ENCODE data around the gene HFE. TPM values are rescaled to one million over a fixed set of nuclear protein-coding genes. Genes with fewer than 3 reads are reported as not detected.
"Not testable (repeated sequence)": the region's sequence is repeated elsewhere in the genome, so short reads cannot be mapped to it uniquely, and the experiment has no call there.

HFE gene
- total and polyA plus RNA-seq, 8 donors: 3.1 to 10.2 (median 3.6) TPM

DNA sequence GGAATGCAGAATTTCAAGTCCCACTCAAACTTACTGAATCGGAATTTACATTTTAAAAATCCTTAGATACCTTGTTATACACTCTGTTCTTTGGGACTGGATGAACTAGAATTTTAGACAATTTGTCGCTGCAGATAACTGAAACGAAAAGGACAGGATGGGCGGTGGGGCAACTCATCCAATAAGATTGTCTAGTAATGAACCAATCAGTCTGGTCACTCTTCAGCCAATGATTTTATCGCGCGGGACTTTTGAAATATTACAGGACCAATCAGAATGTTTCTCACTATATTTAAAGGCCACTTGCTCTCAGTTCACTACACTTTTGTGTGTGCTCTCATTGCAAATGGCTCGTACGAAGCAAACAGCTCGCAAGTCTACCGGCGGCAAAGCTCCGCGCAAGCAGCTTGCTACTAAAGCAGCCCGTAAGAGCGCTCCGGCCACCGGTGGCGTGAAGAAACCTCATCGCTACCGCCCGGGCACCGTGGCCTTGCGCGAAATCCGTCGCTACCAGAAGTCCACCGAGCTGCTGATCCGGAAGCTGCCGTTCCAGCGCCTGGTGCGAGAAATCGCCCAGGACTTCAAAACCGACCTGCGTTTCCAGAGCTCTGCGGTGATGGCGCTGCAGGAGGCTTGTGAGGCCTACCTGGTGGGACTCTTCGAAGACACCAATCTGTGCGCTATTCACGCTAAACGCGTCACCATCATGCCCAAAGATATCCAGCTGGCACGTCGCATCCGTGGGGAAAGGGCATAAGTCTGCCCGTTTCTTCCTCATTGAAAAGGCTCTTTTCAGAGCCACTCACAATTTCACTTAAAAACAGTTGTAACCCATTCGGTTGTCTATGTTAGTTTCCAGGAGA lies 41.9 kb upstream of the HFE start:
- Histone ChIP-seq H3K4me1 (peaks cover 0 to 9% (median 5%) of the 10 kb centered on the region in 3 donors), H3K9me3 (no peaks in the 10 kb centered on the region), H3K4me3 (peak overlapping the region; percentile 10 to 52 (median 26)), H3K36me3 (no peaks in the 10 kb centered on the region), H3K27ac (peak overlapping the region; percentile 89 to 98 (median 94)), H3K27me3 (no peaks in the 10 kb centered on the region)
- DNase-seq (peak in 5 of 6 donors; percentile 48 to 87 (median 76)), FAIRE-seq (peak; percentile 68), ATAC-seq (peak; percentile 76 to 87 (median 80))
- 4 to 5% methylated on average over 47 of the region's 47 CpGs for WGBS, 2 donors
- TF ChIP-seq, protein P1, sequence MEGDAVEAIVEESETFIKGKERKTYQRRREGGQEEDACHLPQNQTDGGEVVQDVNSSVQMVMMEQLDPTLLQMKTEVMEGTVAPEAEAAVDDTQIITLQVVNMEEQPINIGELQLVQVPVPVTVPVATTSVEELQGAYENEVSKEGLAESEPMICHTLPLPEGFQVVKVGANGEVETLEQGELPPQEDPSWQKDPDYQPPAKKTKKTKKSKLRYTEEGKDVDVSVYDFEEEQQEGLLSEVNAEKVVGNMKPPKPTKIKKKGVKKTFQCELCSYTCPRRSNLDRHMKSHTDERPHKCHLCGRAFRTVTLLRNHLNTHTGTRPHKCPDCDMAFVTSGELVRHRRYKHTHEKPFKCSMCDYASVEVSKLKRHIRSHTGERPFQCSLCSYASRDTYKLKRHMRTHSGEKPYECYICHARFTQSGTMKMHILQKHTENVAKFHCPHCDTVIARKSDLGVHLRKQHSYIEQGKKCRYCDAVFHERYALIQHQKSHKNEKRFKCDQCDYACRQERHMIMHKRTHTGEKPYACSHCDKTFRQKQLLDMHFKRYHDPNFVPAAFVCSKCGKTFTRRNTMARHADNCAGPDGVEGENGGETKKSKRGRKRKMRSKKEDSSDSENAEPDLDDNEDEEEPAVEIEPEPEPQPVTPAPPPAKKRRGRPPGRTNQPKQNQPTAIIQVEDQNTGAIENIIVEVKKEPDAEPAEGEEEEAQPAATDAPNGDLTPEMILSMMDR (IDR thresholded peaks at IDR 0.05): no peak
- intact Hi-C loops (cut with DNase I): no loop called here

DNA sequence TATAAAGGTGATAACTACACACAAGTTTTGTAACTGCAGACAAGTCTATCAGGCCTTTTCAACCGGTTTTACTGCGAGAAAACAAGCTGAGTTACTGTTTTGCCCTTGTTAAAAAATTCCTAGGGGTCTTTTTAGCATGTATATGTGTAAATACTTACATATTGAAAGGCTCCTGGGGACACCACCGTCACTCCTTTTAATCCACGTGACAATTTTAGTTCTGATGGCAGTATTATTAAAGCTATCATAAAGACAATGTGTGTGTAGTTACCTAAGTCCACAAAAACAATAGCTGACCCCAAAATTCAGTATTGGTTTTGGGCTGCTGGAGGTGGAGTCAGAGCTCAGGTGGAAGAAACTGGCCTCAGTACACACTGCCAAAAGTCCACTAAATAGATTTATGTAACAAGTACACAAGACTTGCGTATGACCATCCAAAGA lies 41.3 kb upstream of the HFE start:
- TF ChIP-seq, protein P1 (IDR thresholded peaks at IDR 0.05): no peak
- ATAC-seq (no peak), FAIRE-seq (no peak), DNase-seq (no peak)
- peak overlapping the region in 1 of 4 donors; percentile 52 for H3K4me3 ChIP-seq
- H3K36me3 ChIP-seq: no peaks in the 10 kb centered on the region
- H3K4me1 ChIP-seq: peaks cover 0 to 9% (median 5%) of the 10 kb centered on the region in 3 donors
- intact Hi-C loops (cut with DNase I): no loop called here
- H3K9me3 ChIP-seq: no peaks in the 10 kb centered on the region
- H3K27me3 ChIP-seq: no peaks in the 10 kb centered on the region
- peak overlapping the region in 1 of 4 donors; percentile 93 for H3K27ac ChIP-seq
- WGBS, 2 donors: 48% methylated on average over 5 of the region's 5 CpGs

DNA sequence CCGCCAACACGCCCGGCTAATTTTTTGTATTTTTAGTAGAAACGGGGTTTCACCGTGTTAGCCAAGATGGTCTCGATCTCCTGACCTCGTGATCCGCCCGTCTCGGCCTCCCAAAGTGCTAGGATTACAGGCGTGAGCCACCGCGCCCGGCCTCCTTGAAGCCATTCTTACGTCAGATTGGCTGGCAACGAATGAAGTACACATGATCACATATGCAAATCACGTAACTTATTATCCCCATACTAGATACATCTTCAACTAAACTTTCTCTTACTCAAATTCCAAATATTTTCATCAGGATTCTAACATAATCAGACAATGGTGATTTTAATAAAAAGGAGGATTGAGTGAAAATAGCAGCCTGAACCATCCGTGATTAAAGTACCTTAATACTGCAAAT lies 39.9 kb upstream of the HFE start:
- H3K4me3 ChIP-seq; DNase-seq; ATAC-seq; H3K36me3 ChIP-seq; H3K9me3 ChIP-seq; intact Hi-C loops (cut with DNase I); FAIRE-seq; H3K4me1 ChIP-seq; H3K27ac ChIP-seq; H3K27me3 ChIP-seq: not testable (repeated sequence)
- WGBS, 2 donors: 90 to 93% methylated on average over 10 to 12 of the region's 18 CpGs

DNA sequence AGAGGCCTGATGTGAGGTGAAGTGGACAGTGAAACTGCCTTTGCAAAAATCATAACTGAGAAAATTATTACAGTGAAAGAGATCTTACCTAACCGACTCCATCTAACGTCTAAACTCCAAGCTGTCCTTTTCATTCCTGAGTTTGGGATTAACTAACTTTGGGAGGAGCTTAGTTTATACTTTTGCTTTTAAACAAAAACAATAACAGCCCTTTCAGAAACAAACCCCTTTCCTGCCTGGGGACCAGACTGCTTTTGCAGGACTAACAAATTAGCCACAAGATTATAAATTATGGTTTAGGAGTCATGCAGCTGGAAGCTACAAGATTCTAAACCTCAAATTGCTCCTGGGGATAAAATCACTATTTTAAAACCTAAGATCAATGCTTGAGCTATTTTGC lies 38.6 kb upstream of the HFE start:
- H3K9me3 ChIP-seq: no peaks in the 10 kb centered on the region
- WGBS, 2 donors: 52 to 63% methylated on average over 2 of the region's 2 CpGs

DNA sequence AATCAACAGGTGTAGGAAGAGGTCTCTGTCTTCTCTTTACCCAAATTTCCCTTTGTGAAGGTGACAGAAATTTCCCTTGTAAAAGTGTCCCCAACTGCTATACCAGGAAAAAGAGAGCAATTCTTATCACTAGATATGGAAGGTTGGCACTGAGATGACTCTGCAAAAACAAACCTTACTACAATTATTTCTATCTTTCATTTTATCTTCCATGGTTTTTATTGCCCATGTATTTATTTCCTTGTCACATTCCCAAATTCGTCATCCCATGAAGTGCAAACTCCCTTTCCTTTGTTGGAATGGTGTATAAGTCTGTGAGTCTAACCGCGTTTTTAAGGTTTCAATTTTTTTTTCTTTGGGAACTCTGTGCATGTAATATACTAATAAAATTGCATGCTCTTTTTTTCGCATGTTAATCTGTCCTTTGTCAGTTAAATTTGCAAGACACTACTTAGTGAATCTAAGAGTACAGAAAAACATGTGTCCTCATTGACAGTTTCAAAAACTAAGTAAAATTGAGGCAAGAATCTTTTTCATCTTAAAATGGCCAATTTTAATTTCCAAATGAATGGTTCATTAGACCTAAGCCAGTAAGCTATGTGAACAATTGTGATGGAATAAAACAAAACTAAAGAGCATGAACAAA lies 35.4 kb upstream of the HFE start:
- Histone ChIP-seq H3K4me1 (peaks cover 0 to 4% (median 0%) of the 10 kb centered on the region in 3 donors), H3K27me3 (no peaks in the 10 kb centered on the region), H3K4me3 (no peak overlapping the region), H3K36me3 (no peaks in the 10 kb centered on the region), H3K9me3 (no peaks in the 10 kb centered on the region), H3K27ac (no peak overlapping the region)
- FAIRE-seq (no peak), DNase-seq (no peak), ATAC-seq (no peak)
- 81 to 85% methylated on average over 4 of the region's 4 CpGs for WGBS, 2 donors
- intact Hi-C loops (cut with DNase I): no loop called here
- TF ChIP-seq, protein P1 (IDR thresholded peaks at IDR 0.05): no peak

More for the DNA sequence above, 38.6 kb upstream of the HFE start:
- TF ChIP-seq, protein P1 (IDR thresholded peaks at IDR 0.05): no peak
- FAIRE-seq (no peak), ATAC-seq (no peak), DNase-seq (no peak)
- Histone ChIP-seq H3K4me1 (peaks cover 4 to 9% (median 5%) of the 10 kb centered on the region in 3 donors), H3K27ac (no peak overlapping the region), H3K4me3 (no peak overlapping the region), H3K27me3 (no peaks in the 10 kb centered on the region), H3K36me3 (no peaks in the 10 kb centered on the region)
- intact Hi-C loops (cut with DNase I): no loop called here

DNA sequence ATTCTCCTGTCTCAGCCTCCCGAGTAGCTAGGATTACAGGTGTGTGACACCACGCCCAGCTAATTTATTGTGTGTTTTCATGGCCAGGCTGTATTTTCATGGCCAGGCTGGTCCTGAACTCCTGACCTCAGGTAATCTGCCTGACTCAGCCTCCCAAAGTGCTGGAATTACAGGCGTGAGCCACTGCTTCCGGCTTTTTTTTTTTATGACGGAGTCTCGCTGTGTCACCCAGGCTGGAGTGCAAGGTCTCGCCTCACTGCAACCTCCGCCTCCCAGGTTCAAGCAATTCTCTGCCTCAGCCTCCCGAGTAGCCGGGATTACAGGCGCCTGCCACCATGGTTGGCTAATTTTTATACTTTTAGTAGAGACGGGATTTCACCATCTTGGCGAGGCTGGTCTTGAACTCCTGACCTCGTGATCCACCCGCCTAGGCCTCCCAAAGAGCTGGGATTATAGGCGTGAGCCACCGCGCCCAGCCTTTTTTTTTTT lies 34.4 kb upstream of the HFE start:
- DNase-seq; FAIRE-seq; H3K4me1 ChIP-seq; H3K9me3 ChIP-seq; H3K36me3 ChIP-seq; intact Hi-C loops (cut with DNase I); H3K4me3 ChIP-seq; ATAC-seq; H3K27ac ChIP-seq; H3K27me3 ChIP-seq: not testable (repeated sequence)
- 95 to 98% methylated on average over 18 of the region's 18 CpGs for WGBS, 2 donors

Measured in pancreas (tissue), 10 donors.